22Rv1 (cell line): Measurements from ENCODE around the gene RAB20.

Experiments used
- ZFX ChIP-seq: fragments of 450-650 bp; IDR thresholded peaks from 2 replicates; pipeline ENCODE4 v1.6.1; 2017; ENCODE audit warnings: antibody characterized with exemption, borderline replicate concordance
- TF ChIP-seq, protein P1 (sequence below): fragments of 450-650 bp; IDR thresholded peaks from 2 replicates; pipeline ENCODE4 v1.5.1; 2017; ENCODE audit warnings: mild to moderate bottlenecking

DNA sequence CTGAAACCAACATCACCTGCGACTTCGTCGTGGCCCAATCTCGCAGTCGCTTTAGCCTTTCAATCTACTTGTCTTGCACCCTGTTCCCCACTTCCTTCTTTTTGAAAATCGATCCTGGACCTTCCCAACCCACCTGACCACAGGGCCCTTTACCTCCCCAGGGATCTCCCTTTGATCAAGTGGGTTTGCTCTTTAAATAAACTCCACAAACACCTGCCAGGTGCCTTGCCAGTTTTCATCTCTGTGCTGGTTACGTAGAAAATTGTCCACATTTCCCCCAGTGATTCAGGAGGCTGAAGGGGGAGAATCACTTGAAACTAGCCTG, 14.5 kb upstream of the RAB20 start:
- TF ChIP-seq, protein P1, sequence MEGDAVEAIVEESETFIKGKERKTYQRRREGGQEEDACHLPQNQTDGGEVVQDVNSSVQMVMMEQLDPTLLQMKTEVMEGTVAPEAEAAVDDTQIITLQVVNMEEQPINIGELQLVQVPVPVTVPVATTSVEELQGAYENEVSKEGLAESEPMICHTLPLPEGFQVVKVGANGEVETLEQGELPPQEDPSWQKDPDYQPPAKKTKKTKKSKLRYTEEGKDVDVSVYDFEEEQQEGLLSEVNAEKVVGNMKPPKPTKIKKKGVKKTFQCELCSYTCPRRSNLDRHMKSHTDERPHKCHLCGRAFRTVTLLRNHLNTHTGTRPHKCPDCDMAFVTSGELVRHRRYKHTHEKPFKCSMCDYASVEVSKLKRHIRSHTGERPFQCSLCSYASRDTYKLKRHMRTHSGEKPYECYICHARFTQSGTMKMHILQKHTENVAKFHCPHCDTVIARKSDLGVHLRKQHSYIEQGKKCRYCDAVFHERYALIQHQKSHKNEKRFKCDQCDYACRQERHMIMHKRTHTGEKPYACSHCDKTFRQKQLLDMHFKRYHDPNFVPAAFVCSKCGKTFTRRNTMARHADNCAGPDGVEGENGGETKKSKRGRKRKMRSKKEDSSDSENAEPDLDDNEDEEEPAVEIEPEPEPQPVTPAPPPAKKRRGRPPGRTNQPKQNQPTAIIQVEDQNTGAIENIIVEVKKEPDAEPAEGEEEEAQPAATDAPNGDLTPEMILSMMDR, result no peak
- no peak for TF ChIP-seq ZFX
